ENCODE results near the gene RBFOX1. TPM values are rescaled to one million over a fixed set of nuclear protein-coding genes. Genes with fewer than 3 reads are reported as not detected.
A peak's percentile ranks its signal among the peaks of the same experiment; 100 is the strongest.

The RBFOX1 gene
- total RNA-seq, 4 donors from 2014 or later: 1.0 to 3.4 TPM; not detected in 2

DNA sequence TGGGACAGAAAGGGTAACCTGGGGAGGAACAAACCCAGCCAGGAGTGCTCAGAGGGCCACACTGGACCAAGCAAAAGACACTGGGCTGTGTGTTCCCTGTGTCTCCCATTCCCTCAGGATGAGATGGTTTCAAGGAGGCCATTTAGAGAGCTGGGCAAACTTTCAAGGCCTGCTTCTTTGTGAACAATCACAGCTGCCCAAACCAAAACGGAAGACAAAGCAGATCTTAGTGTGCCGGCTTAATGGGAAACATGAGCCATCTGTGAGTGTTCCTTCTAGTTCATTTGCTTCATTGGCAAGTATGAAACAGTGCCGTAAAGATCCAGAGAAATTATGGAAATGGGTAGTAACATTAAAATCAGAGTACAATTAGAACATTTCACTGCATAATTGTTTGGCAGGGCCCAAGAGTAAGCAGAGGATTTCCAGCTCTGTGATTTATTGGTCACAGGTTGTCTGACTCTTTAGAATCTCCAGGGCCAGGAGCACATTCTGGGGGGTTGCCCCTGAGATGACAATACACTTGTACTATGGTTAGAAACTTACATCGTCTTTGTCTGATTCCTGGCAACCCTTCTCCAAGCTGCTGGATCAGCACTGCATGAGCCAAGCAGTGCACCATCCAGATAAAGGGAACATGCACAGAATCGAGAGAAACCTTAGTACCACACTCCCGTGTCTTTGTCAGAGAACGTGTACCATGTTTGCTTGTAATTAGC is 412.1 kb downstream of the RBFOX1 start:
- DNase-seq: no peak
- H3K36me3 ChIP-seq: no peaks in the 10 kb centered on the region

GRCh38 chr16:7745276-7745675 is 412.6 kb downstream of the RBFOX1 start:
- no peak for TF ChIP-seq POLR2A (IDR thresholded peaks at IDR 0.05)
- no peak for TF ChIP-seq CTCF (IDR thresholded peaks at IDR 0.05)
- no peak for DNase-seq
- Histone ChIP-seq H3K27me3 (no peaks in the 10 kb centered on the region), H3K27ac (no peak overlapping the region), H3K4me1 (no peaks in the 10 kb centered on the region), H3K9me3 (no peaks in the 10 kb centered on the region), H3K36me3 (no peaks in the 10 kb centered on the region), H3K4me3 (no peak overlapping the region)

More for the DNA sequence above, 412.1 kb downstream of the RBFOX1 start:
- Histone ChIP-seq H3K27ac (peak overlapping the region in 1 of 4 donors; percentile 22), H3K4me1 (no peaks in the 10 kb centered on the region), H3K27me3 (no peaks in the 10 kb centered on the region), H3K9me3 (no peaks in the 10 kb centered on the region), H3K4me3 (no peak overlapping the region)
- TF ChIP-seq CTCF (IDR thresholded peaks at IDR 0.05): no peak
- TF ChIP-seq POLR2A (IDR thresholded peaks at IDR 0.05): no peak

DNA sequence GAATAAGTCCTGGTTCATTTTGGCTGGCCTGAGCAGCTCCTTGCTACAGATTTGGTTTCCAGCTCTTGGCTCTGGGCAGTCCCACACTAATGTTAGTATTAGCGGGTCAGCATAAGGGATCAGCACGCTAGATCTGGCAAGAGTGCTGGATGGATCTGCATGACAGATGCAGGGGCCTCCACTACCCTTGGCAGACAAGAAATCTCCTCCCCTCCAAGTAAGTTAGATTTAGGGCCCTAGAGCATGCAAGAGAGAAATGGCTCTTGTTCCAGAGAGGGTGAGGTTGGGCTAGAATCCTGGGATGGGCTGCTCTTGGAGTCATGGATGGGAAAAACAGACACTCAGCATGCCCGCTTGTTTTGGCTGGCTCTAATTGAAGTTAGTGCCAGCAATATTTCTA is 414.3 kb downstream of the RBFOX1 start:
- Histone ChIP-seq H3K36me3 (no peaks in the 10 kb centered on the region), H3K9me3 (no peaks in the 10 kb centered on the region), H3K27me3 (no peaks in the 10 kb centered on the region), H3K4me1 (no peaks in the 10 kb centered on the region), H3K27ac (no peak overlapping the region), H3K4me3 (no peak overlapping the region)
- no peak for DNase-seq
- TF ChIP-seq CTCF (IDR thresholded peaks at IDR 0.05): no peak
- TF ChIP-seq POLR2A (IDR thresholded peaks at IDR 0.05): no peak

GRCh38 chr16:7748522-7748921 is 415.9 kb downstream of the RBFOX1 start:
- Histone ChIP-seq H3K27ac (no peak overlapping the region), H3K4me3 (no peak overlapping the region), H3K27me3 (no peaks in the 10 kb centered on the region), H3K9me3 (no peaks in the 10 kb centered on the region), H3K4me1 (no peaks in the 10 kb centered on the region), H3K36me3 (no peaks in the 10 kb centered on the region)
- no peak for TF ChIP-seq POLR2A (IDR thresholded peaks at IDR 0.05)
- no peak for TF ChIP-seq CTCF (IDR thresholded peaks at IDR 0.05)
- DNase-seq: no peak

DNA sequence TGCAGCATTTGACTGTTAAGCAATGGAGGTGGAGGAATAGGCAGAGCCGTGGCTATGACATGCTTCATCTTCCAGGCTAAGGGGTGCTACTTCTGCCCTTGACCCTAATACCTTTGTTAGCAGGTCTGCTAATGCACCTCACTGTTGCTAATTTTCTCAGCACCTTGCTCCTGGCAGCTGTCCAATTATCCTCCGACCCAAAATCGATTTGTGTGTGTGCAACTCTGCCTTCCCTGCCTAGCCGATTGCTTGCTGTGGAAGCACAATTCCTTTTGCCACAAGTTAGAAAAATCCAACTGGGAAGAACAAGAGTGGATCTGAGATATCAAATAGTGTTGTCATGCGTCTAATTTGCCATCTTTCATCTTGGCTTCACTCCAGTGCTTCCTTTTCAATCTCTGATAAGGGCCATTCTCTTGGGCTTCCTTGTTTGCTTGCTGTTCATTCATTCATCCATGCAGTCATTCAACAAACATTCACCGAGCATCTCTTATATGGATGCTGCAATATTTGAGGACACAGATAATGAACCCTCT is 422.8 kb downstream of the RBFOX1 start:
- Histone ChIP-seq H3K4me1 (no peaks in the 10 kb centered on the region), H3K4me3 (no peak overlapping the region), H3K9me3 (no peaks in the 10 kb centered on the region), H3K27ac (no peak overlapping the region), H3K27me3 (no peaks in the 10 kb centered on the region), H3K36me3 (no peaks in the 10 kb centered on the region)
- TF ChIP-seq CTCF (IDR thresholded peaks at IDR 0.05) (no peak), POLR2A (IDR thresholded peaks at IDR 0.05) (no peak)
- DNase-seq: no peak

Small RNA genes within 50 kb of the gene (small RNA-seq; reads per million reads assigned to genes)
- gene RF00537: 0 reads per million in 2 donors
- gene RF00561: 0 reads per million in 2 donors

Measured in Peyer's patch (tissue), 4 donors.